ENCODE results near the gene ZNF84. TPM values are rescaled to one million over a fixed set of nuclear protein-coding genes. Genes with fewer than 3 reads are reported as not detected.
A peak's percentile ranks its signal among the peaks of the same experiment; 100 is the strongest.

The ZNF84 gene
- total and polyA plus RNA-seq, 9 of the 15 experiments (the other 6 are each of a cell fraction or from before 2014, with no cell fraction given) = 8.8 to 24.3 (median 12.1) TPM

GRCh38 chr12:133080368-133081158 is 43.3 kb downstream of the ZNF84 start, which contains the start of gene ZNF140 (continued):
- TF ChIP-seq USF1 (CRISPR knock-in tag; IDR thresholded peaks at IDR 0.05) = no peak
- peak; percentile 87; the same call in 1 of the 2 replicates for TF ChIP-seq ZNF76 (CRISPR knock-in tag; IDR thresholded peaks at IDR 0.05; ENCODE audit: borderline replicate concordance)
- peak; percentile 96 for TF ChIP-seq CREM (IDR thresholded peaks at IDR 0.05; ENCODE audit: low read depth)
- TF ChIP-seq KLF16 (IDR thresholded peaks at IDR 0.05) = peak; percentile 22; the same call in 1 of the 2 replicates
- TF ChIP-seq BDP1 (IDR thresholded peaks at IDR 0.05; ENCODE audit: insufficient read depth, insufficient read length) = no peak
- TF ChIP-seq SIN3B (IDR thresholded peaks at IDR 0.05; ENCODE audit: low read depth) = peak; percentile 69; the same call in 1 of the 2 replicates
- peak; percentile 85 for TF ChIP-seq PHF8 (IDR thresholded peaks at IDR 0.05; ENCODE audit: borderline replicate concordance, low read length)
- TF ChIP-seq CHD1 (IDR thresholded peaks at IDR 0.05; ENCODE audit: low read length) = no peak
- peak in 1 of 2 experiments; percentile 52; a peak in 1 of 4 replicates for TF ChIP-seq ZNF639 (CRISPR knock-in tag; conservative IDR thresholded peaks at IDR 0.05 in 1 of 2, IDR thresholded peaks at IDR 0.05 in 1 of 2)
- TF ChIP-seq TEAD1 (CRISPR knock-in tag; IDR thresholded peaks at IDR 0.05) = peak in 1 of 2 experiments; percentile 8; a peak in 2 of 4 replicates
- TF ChIP-seq POLR2AphosphoS5 (IDR thresholded peaks at IDR 0.05; ENCODE audit: control insufficient read depth, insufficient read depth, low read depth, low read length) = peak; percentile 42; the same call in 1 of the 2 replicates
- TF ChIP-seq ESRRA (IDR thresholded peaks at IDR 0.05; ENCODE audit: borderline replicate concordance, low read depth) = peak; percentile 0; the same call in 1 of the 2 replicates
- 0 out of 2 replicates have a peak, but pooled peaks have one; percentile 22 for TF ChIP-seq ZNF431 (CRISPR knock-in tag; IDR thresholded peaks at IDR 0.05)
- TF ChIP-seq MYC (IDR thresholded peaks at IDR 0.05; ENCODE audit: low read depth, low read length) = peak; percentile 92
- TF ChIP-seq MYC (CRISPR knock-in tag; IDR thresholded peaks at IDR 0.05; ENCODE audit: borderline replicate concordance, low read depth) = peak; percentile 78
- TF ChIP-seq ZNF449 (CRISPR knock-in tag; IDR thresholded peaks at IDR 0.05) = no peak
- TF ChIP-seq ID3 (CRISPR knock-in tag; IDR thresholded peaks at IDR 0.05) = no peak
- TF ChIP-seq ID3 (tag; IDR thresholded peaks at IDR 0.05) = peak; percentile 72; the same call in 1 of the 2 replicates
- no peak for TF ChIP-seq CLOCK (CRISPR knock-in tag; IDR thresholded peaks at IDR 0.05; ENCODE audit: borderline replicate concordance)
- no peak for TF ChIP-seq GATAD2B (IDR thresholded peaks at IDR 0.05; ENCODE audit: borderline replicate concordance)

All from K562 (cell line).